A549 (cell line): Measurements from ENCODE around the gene SLC11A2. TPM values are rescaled to one million over a fixed set of nuclear protein-coding genes. Genes with fewer than 3 reads are reported as not detected.

ENCODE experiments used
- ATAC-seq, 2 experiments: fragments of 200-7000 bp in 1 of 2; fragments of >200 bp in 1 of 2; cut with Nextera tagmentation in 1 of 2; cut with Tn5 transposase in 1 of 2; 3 replicates each; pipeline versions ENCODE4 v1.8.0 to v1.9.1; 2018 to 2020; ENCODE audit warnings: mild to moderate bottlenecking in 1 of 2, moderate library complexity in 1 of 2
- CTCF ChIA-PET: fragments of 300-600 bp; sonication (Branson Sonifier 250); formaldehyde crosslinking; extraction: SDS; loops from one replicate; lab custom pipeline; 2021; ENCODE audit warnings: antibody characterized with exemption, inconsistent platforms; lab: Yijun Ruan, JAX
- POLR2A ChIA-PET: fragments of 350-600 bp; formaldehyde crosslinking; extraction: SDS; loops from one replicate; lab custom pipeline; 2021; ENCODE audit warnings: antibody characterized with exemption, inconsistent platforms; lab: Yijun Ruan, JAX
- DNase-seq, 2 experiments: peaks; one replicate each; pipeline versions ENCODE4 v3.0.0 to v3.0.0-alpha.2; 2011 to 2016; ENCODE audit warnings: low read depth in 1 of 2, low spot score in 1 of 2
- FAIRE-seq: peaks from 2 replicates; lab custom pipeline; 2011; peaks lifted over from hg19 to GRCh38; lab: Jason Lieb, UNC
- H3K27ac ChIP-seq, 2 experiments: fragments of >200 bp; sonication (Bioruptor Twin); formaldehyde crosslinking; 3 replicates each; pipeline ENCODE4 v1.5.1; 2016 to 2017
- H3K4me1 ChIP-seq: fragments of >200 bp; sonication (Bioruptor Twin); formaldehyde crosslinking; 3 replicates; pipeline ENCODE4 v1.6.1; 2016
- H3K4me2 ChIP-seq: fragments of >200 bp; sonication (Bioruptor Twin); formaldehyde crosslinking; 3 replicates; pipeline ENCODE4 v1.6.1; 2016
- H3K4me3 ChIP-seq: fragments of >200 bp; sonication (Bioruptor Twin); formaldehyde crosslinking; 3 replicates; pipeline ENCODE4 v1.5.1; 2016
- H3K9me3 ChIP-seq: fragments of >200 bp; sonication (Bioruptor Twin); formaldehyde crosslinking; 3 replicates; pipeline ENCODE4 v1.6.1; 2016
- BHLHE40 ChIP-seq: IDR thresholded peaks from 2 replicates; pipeline ENCODE4 v1.6.1; 2012; ENCODE audit warnings: low read depth, low read length, inconsistent platforms
- CEBPB ChIP-seq, 2 experiments: fragments of >200 bp in 1 of 2; sonication (Bioruptor Twin) in 1 of 2; formaldehyde crosslinking in 1 of 2; IDR thresholded peaks; 2 replicates each; pipeline ENCODE4 v1.6.1; 2012 to 2016
- CHD2 ChIP-seq: fragments of 150-350 bp; IDR thresholded peaks from 2 replicates; pipeline ENCODE4 v1.6.1; 2014; ENCODE audit warnings: low read length; ENCODE audit not compliant: partially characterized antibody
- EHMT2 ChIP-seq: fragments of 200-600 bp; sonication (generic); IDR thresholded peaks from 2 replicates; pipeline ENCODE4 v1.6.1; 2016; ENCODE audit warnings: antibody characterized with exemption, low read depth, mild to moderate bottlenecking, moderate library complexity
- EP300 ChIP-seq, 2 experiments: fragments of >200 bp; sonication (Bioruptor Twin); formaldehyde crosslinking; IDR thresholded peaks; 2 replicates in 1 of 2; 3 replicates in 1 of 2; pipeline ENCODE4 v1.6.1; 2016 to 2017
- FOXS1 ChIP-seq: fragments of 250-450 bp; sonication (Bioruptor Pico); IDR thresholded peaks from 2 replicates; pipeline ENCODE4 v1.5.0; 2020; ENCODE audit warnings: mild to moderate bottlenecking, moderate library complexity
- HEYL ChIP-seq: fragments of 250-450 bp; sonication (Bioruptor Pico); IDR thresholded peaks from 2 replicates; pipeline ENCODE4 v1.8.0; 2021; ENCODE audit warnings: mild to moderate bottlenecking, moderate library complexity
- HOXB13 ChIP-seq: fragments of 250-450 bp; sonication (Bioruptor Pico); IDR thresholded peaks from 2 replicates; pipeline ENCODE4 v1.5.0; 2020; ENCODE audit warnings: low read depth, mild to moderate bottlenecking, moderate library complexity
- HOXB5 ChIP-seq: fragments of 250-450 bp; sonication (Bioruptor Pico); IDR thresholded peaks from 2 replicates; pipeline ENCODE4 v1.5.0; 2020; ENCODE audit warnings: mild to moderate bottlenecking, moderate library complexity
- POLR2A ChIP-seq: IDR thresholded peaks from 2 replicates; pipeline ENCODE4 v1.6.1; 2012; ENCODE audit warnings: mild to moderate bottlenecking, low read length
- RAD21 ChIP-seq, 2 experiments: fragments of >200 bp in 1 of 2; sonication (Bioruptor Twin) in 1 of 2; formaldehyde crosslinking in 1 of 2; IDR thresholded peaks in 1 of 2; conservative IDR thresholded peaks in 1 of 2; 2 replicates in 1 of 2; 3 replicates in 1 of 2; pipeline ENCODE4 v1.6.1; 2012 to 2018; ENCODE audit warnings: inconsistent platforms in 1 of 2
- RNF2 ChIP-seq: fragments of 200-600 bp; sonication (generic); IDR thresholded peaks from 2 replicates; pipeline ENCODE4 v1.6.1; 2016; ENCODE audit warnings: low read depth, mild to moderate bottlenecking, antibody characterized with exemption, moderate library complexity, borderline replicate concordance
- SREBF2 ChIP-seq: fragments of 450-650 bp; IDR thresholded peaks from 2 replicates; pipeline ENCODE4 v1.6.1; 2014; ENCODE audit warnings: mild to moderate bottlenecking, moderate library complexity
- TP53 ChIP-seq: fragments of 250-450 bp; sonication (Bioruptor Pico); IDR thresholded peaks from 2 replicates; pipeline ENCODE4 v1.5.0; 2021; ENCODE audit warnings: mild to moderate bottlenecking, moderate library complexity
- WGBS: methylation state at CpG from one replicate; pipeline ENCODE4 v1.1.6; 2017; ENCODE audit errors: missing lambda C conversion rate; 5-methylcytosine and 5-hydroxymethylcytosine counted together
- polyA plus RNA-seq, 4 experiments: library from polyadenylated mRNA; depleted of rRNA in 3 of 4; stranded (reverse); fragments of >200 nt; fragmentation: RNase III in 1 of 4; extraction: RNeasy Plus Mini Kit Qiagen cat#74134 plus additional on column Dnase treatment in 1 of 4; gene quantifications; 2 replicates in 3 of 4; 3 replicates in 1 of 4; pipeline ENCODE4 v1.2.3, GENCODE V29; 2011 to 2017
- TF ChIP-seq, protein P1 (sequence below): fragments of 150-350 bp; IDR thresholded peaks from 2 replicates; pipeline ENCODE4 v1.6.1; 2014; ENCODE audit warnings: low read depth, mild to moderate bottlenecking, low read length
- TF ChIP-seq, protein P2 (sequence below): IDR thresholded peaks from 2 replicates; pipeline ENCODE4 v1.6.1; 2012; ENCODE audit warnings: low read depth, borderline replicate concordance
- TF ChIP-seq, protein P3 (sequence below): IDR thresholded peaks from 2 replicates; pipeline ENCODE4 v1.6.1; 2012
- TF ChIP-seq, protein P4 (sequence below): fragments of 200-600 bp; sonication (generic); IDR thresholded peaks from 2 replicates; pipeline ENCODE4 v1.6.1; 2016; ENCODE audit warnings: antibody characterized with exemption, mild to moderate bottlenecking, moderate library complexity

The SLC11A2 gene
- polyA plus RNA-seq, 2 of the 4 experiments (the other 2 are of a cell fraction) = 30.8 to 80.7 TPM

DNA sequence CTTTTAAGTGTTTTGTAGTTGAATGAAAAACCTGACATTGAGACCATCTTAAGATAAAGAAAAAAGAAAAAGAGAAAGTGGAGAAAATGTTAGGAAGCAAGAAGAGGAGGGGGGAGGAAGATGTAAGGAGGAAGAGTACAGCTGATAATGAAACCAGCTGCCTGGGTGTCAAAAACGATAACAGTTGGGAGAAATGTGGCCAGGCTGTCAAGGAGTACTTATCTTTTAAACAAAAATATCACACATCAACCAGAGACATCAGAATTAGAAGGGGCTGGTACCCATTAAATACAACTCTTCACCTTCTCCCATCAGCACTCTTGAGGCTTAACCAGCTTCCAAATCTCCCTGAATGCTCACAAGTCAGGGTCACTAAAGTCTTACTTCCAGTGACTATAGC, 4.5 kb downstream of the SLC11A2 start (continued):
- TF ChIP-seq, protein P1, sequence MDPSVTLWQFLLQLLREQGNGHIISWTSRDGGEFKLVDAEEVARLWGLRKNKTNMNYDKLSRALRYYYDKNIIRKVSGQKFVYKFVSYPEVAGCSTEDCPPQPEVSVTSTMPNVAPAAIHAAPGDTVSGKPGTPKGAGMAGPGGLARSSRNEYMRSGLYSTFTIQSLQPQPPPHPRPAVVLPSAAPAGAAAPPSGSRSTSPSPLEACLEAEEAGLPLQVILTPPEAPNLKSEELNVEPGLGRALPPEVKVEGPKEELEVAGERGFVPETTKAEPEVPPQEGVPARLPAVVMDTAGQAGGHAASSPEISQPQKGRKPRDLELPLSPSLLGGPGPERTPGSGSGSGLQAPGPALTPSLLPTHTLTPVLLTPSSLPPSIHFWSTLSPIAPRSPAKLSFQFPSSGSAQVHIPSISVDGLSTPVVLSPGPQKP = no peak

DNA sequence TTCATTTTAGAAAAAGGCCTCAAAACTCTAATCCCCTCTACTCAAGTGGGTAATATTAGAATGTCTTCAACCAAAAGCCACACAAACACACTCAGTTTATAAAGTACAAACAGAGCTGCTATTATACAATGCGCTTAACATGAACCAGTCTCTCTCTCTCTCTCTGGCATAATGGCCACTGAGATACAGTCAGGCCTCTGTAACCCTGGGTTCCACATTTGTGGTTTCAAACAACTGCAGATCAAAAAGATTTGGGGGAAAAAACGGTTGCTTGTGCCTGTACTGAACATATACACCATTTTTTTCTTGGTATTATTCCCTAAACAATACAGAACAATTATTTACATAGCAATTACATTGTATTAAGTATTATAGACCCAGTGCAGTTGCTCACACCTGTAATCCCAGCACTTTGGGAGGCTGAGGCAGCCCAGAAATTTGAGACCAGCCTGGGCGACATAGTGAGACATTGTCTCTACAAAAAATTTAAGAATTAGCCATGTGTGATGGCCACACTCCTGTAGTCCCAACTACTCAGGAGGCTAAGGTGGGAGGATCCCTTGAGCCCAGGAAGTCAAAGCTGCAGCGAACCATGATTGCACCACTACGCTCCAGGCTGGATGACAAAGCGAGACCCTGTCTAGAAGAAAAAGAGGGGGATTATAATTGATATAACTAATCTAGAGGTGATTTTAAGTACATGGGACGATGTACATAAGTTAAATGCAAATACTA, 5.6 kb downstream of the SLC11A2 start:
- H3K4me3 ChIP-seq = no peak overlapping the region
- TF ChIP-seq RNF2 (no peak), CHD2 (no peak), POLR2A (no peak), HEYL (CRISPR knock-in tag) (no peak), HOXB5 (CRISPR knock-in tag) (no peak), BHLHE40 (no peak), SREBF2 (no peak), EP300 (IDR thresholded peaks at IDR 0.05) (no peak), RAD21 (conservative IDR thresholded peaks at IDR 0.05 in 1 of 2, IDR thresholded peaks at IDR 0.05 in 1 of 2) (no peak), HOXB13 (CRISPR knock-in tag) (no peak), TP53 (no peak), EHMT2 (no peak)
- TF ChIP-seq, protein P2, sequence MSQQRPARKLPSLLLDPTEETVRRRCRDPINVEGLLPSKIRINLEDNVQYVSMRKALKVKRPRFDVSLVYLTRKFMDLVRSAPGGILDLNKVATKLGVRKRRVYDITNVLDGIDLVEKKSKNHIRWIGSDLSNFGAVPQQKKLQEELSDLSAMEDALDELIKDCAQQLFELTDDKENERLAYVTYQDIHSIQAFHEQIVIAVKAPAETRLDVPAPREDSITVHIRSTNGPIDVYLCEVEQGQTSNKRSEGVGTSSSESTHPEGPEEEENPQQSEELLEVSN = no peak
- TF ChIP-seq, protein P3, sequence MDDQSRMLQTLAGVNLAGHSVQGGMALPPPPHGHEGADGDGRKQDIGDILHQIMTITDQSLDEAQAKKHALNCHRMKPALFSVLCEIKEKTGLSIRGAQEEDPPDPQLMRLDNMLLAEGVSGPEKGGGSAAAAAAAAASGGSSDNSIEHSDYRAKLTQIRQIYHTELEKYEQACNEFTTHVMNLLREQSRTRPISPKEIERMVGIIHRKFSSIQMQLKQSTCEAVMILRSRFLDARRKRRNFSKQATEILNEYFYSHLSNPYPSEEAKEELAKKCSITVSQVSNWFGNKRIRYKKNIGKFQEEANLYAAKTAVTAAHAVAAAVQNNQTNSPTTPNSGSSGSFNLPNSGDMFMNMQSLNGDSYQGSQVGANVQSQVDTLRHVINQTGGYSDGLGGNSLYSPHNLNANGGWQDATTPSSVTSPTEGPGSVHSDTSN = no peak
- TF ChIP-seq, protein P4, sequence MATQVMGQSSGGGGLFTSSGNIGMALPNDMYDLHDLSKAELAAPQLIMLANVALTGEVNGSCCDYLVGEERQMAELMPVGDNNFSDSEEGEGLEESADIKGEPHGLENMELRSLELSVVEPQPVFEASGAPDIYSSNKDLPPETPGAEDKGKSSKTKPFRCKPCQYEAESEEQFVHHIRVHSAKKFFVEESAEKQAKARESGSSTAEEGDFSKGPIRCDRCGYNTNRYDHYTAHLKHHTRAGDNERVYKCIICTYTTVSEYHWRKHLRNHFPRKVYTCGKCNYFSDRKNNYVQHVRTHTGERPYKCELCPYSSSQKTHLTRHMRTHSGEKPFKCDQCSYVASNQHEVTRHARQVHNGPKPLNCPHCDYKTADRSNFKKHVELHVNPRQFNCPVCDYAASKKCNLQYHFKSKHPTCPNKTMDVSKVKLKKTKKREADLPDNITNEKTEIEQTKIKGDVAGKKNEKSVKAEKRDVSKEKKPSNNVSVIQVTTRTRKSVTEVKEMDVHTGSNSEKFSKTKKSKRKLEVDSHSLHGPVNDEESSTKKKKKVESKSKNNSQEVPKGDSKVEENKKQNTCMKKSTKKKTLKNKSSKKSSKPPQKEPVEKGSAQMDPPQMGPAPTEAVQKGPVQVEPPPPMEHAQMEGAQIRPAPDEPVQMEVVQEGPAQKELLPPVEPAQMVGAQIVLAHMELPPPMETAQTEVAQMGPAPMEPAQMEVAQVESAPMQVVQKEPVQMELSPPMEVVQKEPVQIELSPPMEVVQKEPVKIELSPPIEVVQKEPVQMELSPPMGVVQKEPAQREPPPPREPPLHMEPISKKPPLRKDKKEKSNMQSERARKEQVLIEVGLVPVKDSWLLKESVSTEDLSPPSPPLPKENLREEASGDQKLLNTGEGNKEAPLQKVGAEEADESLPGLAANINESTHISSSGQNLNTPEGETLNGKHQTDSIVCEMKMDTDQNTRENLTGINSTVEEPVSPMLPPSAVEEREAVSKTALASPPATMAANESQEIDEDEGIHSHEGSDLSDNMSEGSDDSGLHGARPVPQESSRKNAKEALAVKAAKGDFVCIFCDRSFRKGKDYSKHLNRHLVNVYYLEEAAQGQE = no peak
- TF ChIP-seq, all 56 proteins: peak for 0
- FAIRE-seq = no peak
- Histone ChIP-seq H3K9me3 (no peaks in the 10 kb centered on the region), H3K4me1 (peaks cover 26% of the 10 kb centered on the region), H3K4me2 (no peak overlapping the region), H3K27ac (no peak overlapping the region)
- WGBS = 84% methylated on average over 7 of the region's 7 CpGs
- no peak for ATAC-seq
- CTCF ChIA-PET = interaction anchor here (1.0 to 2.4 kb wide), 3 partner anchors 13 to 33 kb away, joined by 4 to 8 read pairs (median 4); no protein-coding TSS in a partner anchor
- no peak for DNase-seq
- POLR2A ChIA-PET = no interaction called here

DNA sequence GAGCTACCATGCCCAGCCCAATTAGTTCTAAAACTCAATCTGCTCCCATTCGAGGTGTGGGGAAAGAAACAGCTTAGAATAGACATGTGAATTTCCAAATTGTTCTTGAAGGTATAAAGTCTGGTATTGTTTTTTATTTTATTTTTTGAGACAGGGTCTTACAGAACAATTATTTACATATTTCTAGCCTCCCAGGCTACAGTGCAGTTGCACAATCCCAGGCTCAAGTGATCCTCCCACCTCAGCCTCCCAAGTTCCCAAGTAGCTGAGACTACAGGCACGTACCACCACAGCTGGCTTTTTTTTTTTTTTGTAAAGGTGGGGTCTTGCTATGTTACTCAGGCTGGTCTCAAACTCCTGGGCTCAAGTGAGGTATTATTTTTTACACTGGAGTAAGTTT, 6.3 kb downstream of the SLC11A2 start:
- Histone ChIP-seq H3K4me2 (no peak overlapping the region), H3K4me3 (no peak overlapping the region), H3K9me3 (no peaks in the 10 kb centered on the region), H3K27ac (no peak overlapping the region), H3K4me1 (peaks cover 23% of the 10 kb centered on the region)
- ChIA-PET POLR2A (no interaction called here), CTCF (interaction anchor here (0.8 to 2.9 kb wide), 6 partner anchors 8 to 945 kb away, joined by 3 to 15 read pairs (median 4); no protein-coding TSS in a partner anchor)
- WGBS = 86% methylated on average over 2 of the region's 2 CpGs
- DNase-seq (no peak), ATAC-seq (no peak), FAIRE-seq (no peak)
- peak in 1 of 2 experiments; percentile 20; a peak in 1 of 4 replicates for TF ChIP-seq CEBPB (IDR thresholded peaks at IDR 0.05)
- no peak for TF ChIP-seq FOXS1
